GM19467 (cell line): ENCODE results near the gene GARRE1.

Experiments used
- ATAC-seq: cut with Tn5 transposase; IDR thresholded peaks from one replicate; pipeline ENCODE4 v1.9.1; 2021; ENCODE audit warnings: mild to moderate bottlenecking, moderate library complexity; ENCODE audit not compliant: unreplicated experiment

Gene GARRE1

DNA sequence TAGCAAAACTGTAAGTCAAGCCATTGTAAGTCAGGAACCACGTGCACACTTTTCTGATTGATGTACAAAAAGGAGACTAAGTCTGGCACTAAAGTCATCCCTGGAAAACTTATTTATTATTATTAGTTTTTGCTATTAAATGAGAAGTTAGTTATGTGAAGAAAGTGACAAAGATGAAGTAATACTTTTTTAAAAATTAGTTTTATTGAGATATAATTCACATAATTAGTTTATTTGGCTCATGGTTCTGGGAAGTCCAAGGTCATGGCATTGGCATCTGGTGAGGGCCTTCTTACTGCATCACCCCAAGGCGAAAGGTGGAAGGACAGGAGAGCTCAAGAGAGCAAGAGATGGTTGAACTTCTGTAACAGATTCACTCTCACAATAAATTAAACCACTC, 36.9 kb downstream of the GARRE1 start:
- ATAC-seq = no peak

DNA sequence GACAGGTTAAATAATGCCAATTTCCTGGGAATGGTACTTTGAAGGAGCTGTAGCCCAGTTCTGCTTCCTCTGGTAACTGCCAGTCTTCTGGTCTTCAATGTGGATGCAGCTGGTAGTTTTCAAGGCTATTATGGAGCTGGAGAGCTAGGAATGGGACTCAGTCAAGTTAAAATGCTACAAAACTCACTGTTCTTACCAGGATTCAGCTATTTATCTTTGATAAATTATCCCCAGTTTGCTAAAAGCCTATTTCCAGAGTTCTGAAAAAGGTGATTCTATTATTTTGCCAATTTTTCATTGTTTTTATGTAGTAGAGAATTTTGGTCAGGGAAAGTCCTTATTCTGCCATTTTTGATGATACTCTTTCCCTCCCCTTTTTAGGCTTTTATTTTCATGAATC, 40.7 kb downstream of the GARRE1 start:
- no peak for ATAC-seq

DNA sequence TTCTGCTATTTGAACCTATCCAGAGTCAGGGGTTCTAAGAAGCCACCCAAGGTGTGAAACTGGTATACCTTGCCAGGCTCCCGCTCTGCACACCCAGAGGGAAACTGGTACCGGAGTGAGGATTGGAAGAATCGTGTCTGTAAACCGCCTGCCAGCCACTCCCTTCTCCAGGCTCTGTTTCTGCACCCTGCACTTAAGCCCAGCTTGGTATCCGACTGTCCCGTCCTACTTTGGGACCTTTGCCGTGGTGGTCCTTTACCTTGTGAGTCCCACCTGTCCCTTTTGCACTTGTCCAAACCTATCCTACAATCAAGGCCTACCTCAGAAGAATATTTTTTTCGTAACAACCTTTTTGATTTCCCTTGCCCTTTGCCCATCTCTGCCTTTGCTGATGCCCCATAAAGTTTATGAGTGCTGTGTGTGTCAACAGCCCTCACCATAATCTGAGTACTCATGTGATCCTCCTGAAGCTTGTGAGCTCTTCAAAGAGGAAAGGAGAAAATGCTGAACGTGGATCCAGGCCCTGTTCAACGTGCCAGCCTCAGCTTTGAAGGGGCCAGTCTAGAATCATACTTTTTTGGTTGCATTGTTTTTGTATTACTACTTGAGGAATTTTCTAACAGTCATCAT, 44.7 kb downstream of the GARRE1 start:
- no peak for ATAC-seq

DNA sequence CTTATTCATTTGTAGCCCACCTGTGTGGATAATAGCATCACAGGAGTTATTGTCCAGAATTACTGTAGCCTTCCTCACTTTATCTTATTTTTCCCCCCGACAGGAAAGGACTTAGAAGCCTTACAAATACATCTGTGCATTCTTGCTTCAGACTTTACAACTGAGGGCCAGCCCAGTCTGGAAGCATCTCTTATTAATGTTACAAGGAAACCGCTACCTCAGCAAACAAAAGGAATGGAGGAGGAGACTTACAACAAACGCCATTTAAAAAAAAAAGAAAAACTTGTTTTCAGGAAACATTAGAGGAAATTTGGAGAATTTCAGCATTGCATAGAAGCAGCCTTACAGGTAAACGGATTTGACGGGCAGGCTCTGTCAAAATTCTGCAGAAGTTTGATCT, 45.2 kb downstream of the GARRE1 start:
- no peak for ATAC-seq

DNA sequence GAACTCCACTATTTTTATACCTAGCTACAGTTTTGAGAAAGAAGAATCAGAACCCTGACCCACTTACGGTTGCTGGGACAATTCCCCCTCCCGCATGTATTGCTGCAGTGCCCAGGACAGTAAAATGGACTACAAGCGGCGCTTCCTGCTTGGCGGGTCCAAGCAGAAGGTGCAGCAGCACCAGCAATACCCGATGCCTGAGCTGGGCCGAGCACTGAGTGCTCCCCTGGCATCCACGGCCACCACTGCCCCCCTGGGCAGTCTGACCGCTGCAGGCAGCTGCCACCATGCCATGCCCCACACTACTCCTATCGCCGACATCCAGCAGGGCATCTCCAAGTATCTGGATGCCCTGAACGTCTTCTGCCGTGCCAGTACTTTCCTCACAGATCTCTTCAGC, 46.0 kb downstream of the GARRE1 start:
- ATAC-seq = no peak

DNA sequence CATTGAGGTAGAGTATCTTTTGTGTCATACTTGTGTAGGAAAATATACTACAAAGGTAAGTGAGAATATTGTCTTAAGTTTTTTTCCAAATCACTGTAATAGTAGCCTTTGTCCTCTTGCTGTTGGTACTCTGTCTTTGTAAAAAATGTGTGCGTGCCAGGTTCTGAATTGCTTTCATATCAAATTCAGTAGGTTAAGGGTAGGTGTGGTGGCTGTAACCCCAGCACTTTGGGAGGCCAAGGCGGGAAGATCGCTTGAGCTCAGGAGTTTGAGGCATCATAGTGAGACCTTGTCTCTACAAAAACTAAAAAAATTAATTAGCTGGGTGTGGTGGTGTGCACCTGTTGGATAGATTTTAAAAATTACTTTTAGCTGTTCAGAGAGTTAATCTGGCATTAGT, 46.6 kb downstream of the GARRE1 start:
- ATAC-seq = no peak
